Measurements from ENCODE around the gene GOLM1. TPM values are rescaled to one million over a fixed set of nuclear protein-coding genes. Genes with fewer than 3 reads are reported as not detected.

Gene GOLM1
- total RNA-seq, 1 donor from 2014 or later, result 126 TPM

DNA sequence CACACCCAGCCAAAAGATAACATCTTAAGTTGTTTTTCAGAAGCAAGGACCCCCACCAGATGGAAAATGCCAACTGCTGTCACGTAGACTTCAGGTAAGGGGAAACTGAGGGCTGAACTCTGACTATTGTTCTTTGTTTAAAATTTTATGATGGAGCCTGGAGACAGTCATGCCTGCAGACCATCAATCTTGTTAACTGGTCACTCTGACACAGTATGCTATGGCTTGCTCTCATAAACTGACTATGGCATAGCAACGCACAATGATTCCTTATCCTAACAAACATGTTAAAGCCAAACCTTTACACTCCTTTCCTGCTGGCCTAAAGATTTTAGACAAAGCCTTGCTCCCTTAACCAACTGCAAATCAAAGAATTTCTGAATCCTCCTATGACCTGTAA, 43.6 kb upstream of the GOLM1 start:
- H3K27ac Mint-ChIP-seq (ENCODE audit: unreplicated experiment), result no peak overlapping the region
- Histone ChIP-seq H3K9me3 (ENCODE audit: insufficient read depth, low read depth, low read length) (no peaks in the 10 kb centered on the region), H3K27me3 (ENCODE audit: insufficient read depth, low read length) (no peaks in the 10 kb centered on the region), H4K20me1 (ENCODE audit: insufficient read depth, low read length) (no peaks in the 10 kb centered on the region), H3K4me2 (ENCODE audit: low read length) (no peak overlapping the region), H3K79me2 (ENCODE audit: insufficient read depth, low read length) (no peaks in the 10 kb centered on the region), H3K27ac (ENCODE audit: low read depth, low read length) (no peak overlapping the region), H3K4me3 (ENCODE audit: insufficient read depth, low read depth, low read length) (no peak overlapping the region), H3K36me3 (ENCODE audit: insufficient read depth, low read length) (no peaks in the 10 kb centered on the region), H3K9ac (ENCODE audit: low read length) (no peak overlapping the region), H3K4me1 (ENCODE audit: insufficient read depth, low read length) (peaks cover 5% of the 10 kb centered on the region), H2AFZ (ENCODE audit: low read depth, low read length) (no peak overlapping the region)
- no peaks in the 10 kb centered on the region for H3K36me3 Mint-ChIP-seq (ENCODE audit: low read depth, unreplicated experiment)
- no peak for TF ChIP-seq EZH2 (IDR thresholded peaks at IDR 0.05; ENCODE audit: insufficient read depth, low read length)
- TF ChIP-seq CTCF (IDR thresholded peaks at IDR 0.05; ENCODE audit: insufficient read depth, low read depth, low read length), result no peak
- DNase-seq (ENCODE audit: low read depth) (no peak), FAIRE-seq (no peak)
- H3K9me3 Mint-ChIP-seq (ENCODE audit: unreplicated experiment), result no peaks in the 10 kb centered on the region
- peaks cover 19% of the 10 kb centered on the region for H3K4me1 Mint-ChIP-seq (ENCODE audit: low read depth, unreplicated experiment)
- H3K27me3 Mint-ChIP-seq (ENCODE audit: low read depth, unreplicated experiment), result no peaks in the 10 kb centered on the region
- H3K4me3 Mint-ChIP-seq (ENCODE audit: unreplicated experiment), result no peak overlapping the region

GRCh38 chr9:86141843-86142242, 42.5 kb upstream of the GOLM1 start:
- no peaks in the 10 kb centered on the region for H3K9me3 Mint-ChIP-seq (ENCODE audit: unreplicated experiment)
- Histone ChIP-seq H3K36me3 (ENCODE audit: insufficient read depth, low read length) (no peaks in the 10 kb centered on the region), H3K9ac (ENCODE audit: low read length) (no peak overlapping the region), H3K27me3 (ENCODE audit: insufficient read depth, low read length) (no peaks in the 10 kb centered on the region), H2AFZ (ENCODE audit: low read depth, low read length) (no peak overlapping the region), H3K4me3 (ENCODE audit: insufficient read depth, low read depth, low read length) (no peak overlapping the region), H3K4me1 (ENCODE audit: insufficient read depth, low read length) (peaks cover 1% of the 10 kb centered on the region), H4K20me1 (ENCODE audit: insufficient read depth, low read length) (no peaks in the 10 kb centered on the region), H3K79me2 (ENCODE audit: insufficient read depth, low read length) (no peaks in the 10 kb centered on the region), H3K27ac (ENCODE audit: low read depth, low read length) (no peak overlapping the region), H3K9me3 (ENCODE audit: insufficient read depth, low read depth, low read length) (no peaks in the 10 kb centered on the region), H3K4me2 (ENCODE audit: low read length) (no peak overlapping the region)
- H3K27ac Mint-ChIP-seq (ENCODE audit: unreplicated experiment), result no peak overlapping the region
- H3K4me3 Mint-ChIP-seq (ENCODE audit: unreplicated experiment), result no peak overlapping the region
- no peaks in the 10 kb centered on the region for H3K27me3 Mint-ChIP-seq (ENCODE audit: low read depth, unreplicated experiment)
- no peak for TF ChIP-seq CTCF (IDR thresholded peaks at IDR 0.05; ENCODE audit: insufficient read depth, low read depth, low read length)
- no peak for TF ChIP-seq EZH2 (IDR thresholded peaks at IDR 0.05; ENCODE audit: insufficient read depth, low read length)
- peaks cover 13% of the 10 kb centered on the region for H3K4me1 Mint-ChIP-seq (ENCODE audit: low read depth, unreplicated experiment)
- no peaks in the 10 kb centered on the region for H3K36me3 Mint-ChIP-seq (ENCODE audit: low read depth, unreplicated experiment)
- FAIRE-seq (no peak), DNase-seq (ENCODE audit: low read depth) (no peak)

- no peak for FAIRE-seq
- Mint-ChIP-seq H3K27ac (ENCODE audit: unreplicated experiment) (no peak overlapping the region), H3K36me3 (ENCODE audit: low read depth, unreplicated experiment) (no peaks in the 10 kb centered on the region), H3K4me3 (ENCODE audit: unreplicated experiment) (no peak overlapping the region), H3K9me3 (ENCODE audit: unreplicated experiment) (no peaks in the 10 kb centered on the region), H3K4me1 (ENCODE audit: low read depth, unreplicated experiment) (no peaks in the 10 kb centered on the region), H3K27me3 (ENCODE audit: low read depth, unreplicated experiment) (no peaks in the 10 kb centered on the region)
- Histone ChIP-seq H3K36me3 (ENCODE audit: insufficient read depth, low read length) (no peaks in the 10 kb centered on the region), H3K4me2 (ENCODE audit: low read length) (no peak overlapping the region), H3K27ac (ENCODE audit: low read depth, low read length) (no peak overlapping the region), H2AFZ (ENCODE audit: low read depth, low read length) (no peak overlapping the region), H3K27me3 (ENCODE audit: insufficient read depth, low read length) (no peaks in the 10 kb centered on the region), H3K79me2 (ENCODE audit: insufficient read depth, low read length) (no peaks in the 10 kb centered on the region), H3K9ac (ENCODE audit: low read length) (no peak overlapping the region), H3K4me3 (ENCODE audit: insufficient read depth, low read depth, low read length) (no peak overlapping the region), H3K9me3 (ENCODE audit: insufficient read depth, low read depth, low read length) (no peaks in the 10 kb centered on the region), H3K4me1 (ENCODE audit: insufficient read depth, low read length) (no peaks in the 10 kb centered on the region), H4K20me1 (ENCODE audit: insufficient read depth, low read length) (no peaks in the 10 kb centered on the region)
- TF ChIP-seq EZH2 (IDR thresholded peaks at IDR 0.05; ENCODE audit: insufficient read depth, low read length) (no peak), CTCF (IDR thresholded peaks at IDR 0.05; ENCODE audit: insufficient read depth, low read depth, low read length) (no peak)
- no peak for DNase-seq (ENCODE audit: low read depth)
Measured at GRCh38 chr9:86135371-86135770, 36.0 kb upstream of the GOLM1 start.
